Stimulated activated CD4-positive, alpha-beta T cell treated with anti-CD3 and anti-CD28 coated beads, Interleukin-12 subunit alpha, Interleukin-12 subunit beta, amount 100 ng/mL, for 4 hours (primary cell): ENCODE measurements around the gene EPN3.

Source experiments
- DNase-seq: peaks from one replicate; pipeline ENCODE4 v3.0.0-alpha.2; 2020

Gene EPN3

GRCh38 chr17:50570528-50570927 lies 38.0 kb downstream of the EPN3 start:
- no peak for DNase-seq

DNA sequence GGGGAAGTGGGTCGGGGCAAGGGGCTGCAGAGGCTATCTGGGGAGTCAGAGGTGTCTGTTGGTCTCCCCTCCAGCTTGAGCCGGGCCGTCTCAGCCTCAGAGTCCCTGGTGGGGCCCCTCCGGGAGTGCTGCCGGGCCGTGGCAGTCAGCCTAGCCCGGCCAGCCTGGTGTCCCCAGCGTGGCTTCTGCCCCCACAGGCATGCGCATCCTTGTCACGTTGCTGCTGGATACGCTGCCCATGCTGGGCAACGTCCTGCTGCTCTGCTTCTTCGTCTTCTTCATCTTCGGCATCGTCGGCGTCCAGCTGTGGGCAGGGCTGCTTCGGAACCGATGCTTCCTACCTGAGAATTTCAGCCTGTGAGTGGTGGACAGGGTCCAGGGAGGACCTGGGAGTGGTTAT lies 39.1 kb downstream of the EPN3 start:
- DNase-seq, result no peak

- DNase-seq, result no peak
Observed at GRCh38 chr17:50572541-50572940, 40.0 kb downstream of the EPN3 start.

DNA sequence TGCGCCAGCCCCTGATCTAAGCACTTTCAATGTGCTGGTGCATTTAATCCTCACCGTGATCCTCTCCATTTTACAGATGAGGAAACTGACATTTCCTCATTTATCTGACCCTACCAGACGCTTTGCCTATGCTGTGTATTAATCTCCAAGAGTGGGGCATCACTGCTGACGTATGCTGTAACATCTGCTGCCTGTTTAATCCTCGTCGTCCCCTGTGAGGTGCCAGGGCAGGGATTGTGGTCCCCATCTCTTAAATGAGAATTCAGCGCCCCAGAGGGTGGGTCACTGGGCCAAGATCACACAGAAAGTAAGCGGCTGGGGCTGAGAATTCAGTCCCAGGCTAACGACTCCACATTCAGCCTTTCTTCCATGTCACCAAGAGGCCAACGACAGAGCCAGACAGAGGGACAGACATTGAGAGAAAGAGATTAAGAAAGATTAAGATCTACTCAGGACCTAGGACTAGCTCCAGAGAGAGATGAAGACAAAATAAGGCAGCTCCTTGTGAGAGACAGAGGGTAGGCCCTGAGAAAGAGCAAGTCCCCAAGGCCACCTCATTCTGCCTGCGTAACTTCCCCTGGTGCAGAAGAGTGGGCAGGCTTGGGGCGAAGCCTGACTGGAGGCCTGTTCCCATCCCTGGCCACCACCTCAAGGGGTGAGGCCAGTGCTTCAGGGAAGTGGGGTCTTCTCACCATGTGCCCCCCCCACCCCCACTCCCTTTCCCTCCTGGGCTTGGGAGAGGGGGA lies 41.5 kb downstream of the EPN3 start:
- DNase-seq, result no peak

GRCh38 chr17:50575581-50576210 lies 43.2 kb downstream of the EPN3 start:
- no peak for DNase-seq

DNA sequence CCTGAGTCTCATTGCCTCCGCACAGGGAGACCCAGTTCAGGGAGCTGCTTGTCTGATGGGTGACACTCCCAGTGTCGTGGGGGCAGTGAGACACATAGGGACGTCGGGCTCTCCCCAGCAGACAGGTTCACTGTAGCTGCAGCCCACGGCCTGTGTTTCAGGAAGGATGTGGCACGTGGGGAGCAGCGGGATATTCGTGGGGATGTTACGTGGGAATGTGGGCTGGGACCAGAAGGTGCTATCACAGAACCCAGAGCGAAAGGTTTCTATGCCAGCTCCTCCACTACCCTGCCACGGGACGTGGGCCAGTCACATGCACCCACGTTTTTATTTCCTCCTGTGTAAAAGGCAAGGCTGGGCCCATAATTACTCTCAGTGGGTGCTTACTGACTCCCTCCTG lies 44.3 kb downstream of the EPN3 start:
- no peak for DNase-seq

DNA sequence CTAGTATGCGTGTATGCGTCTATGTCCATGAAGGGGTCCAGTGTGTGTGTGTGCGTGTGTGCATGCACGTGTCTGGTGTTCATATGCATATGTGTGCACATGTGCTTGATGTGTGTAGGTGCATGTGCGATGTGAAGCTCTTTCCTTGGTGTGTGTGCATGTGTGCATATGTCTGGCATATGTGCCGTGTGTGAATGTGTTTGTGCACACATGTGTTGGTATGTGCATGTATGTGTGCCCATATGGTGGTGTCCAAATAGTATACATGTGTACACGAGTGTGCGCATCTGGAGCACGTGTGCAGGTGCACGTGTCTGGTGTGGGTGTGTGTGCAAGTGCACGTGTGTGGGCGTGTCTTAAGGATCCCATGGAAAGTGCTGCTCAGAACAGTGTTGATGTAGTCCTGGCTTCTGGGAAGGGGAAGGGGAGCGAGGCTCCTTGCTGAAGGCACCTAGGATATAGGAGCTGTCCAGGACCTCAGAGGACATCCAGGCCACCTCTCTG lies 45.0 kb downstream of the EPN3 start:
- no peak for DNase-seq

GRCh38 chr17:50578173-50578572 lies 45.6 kb downstream of the EPN3 start:
- no peak for DNase-seq

DNA sequence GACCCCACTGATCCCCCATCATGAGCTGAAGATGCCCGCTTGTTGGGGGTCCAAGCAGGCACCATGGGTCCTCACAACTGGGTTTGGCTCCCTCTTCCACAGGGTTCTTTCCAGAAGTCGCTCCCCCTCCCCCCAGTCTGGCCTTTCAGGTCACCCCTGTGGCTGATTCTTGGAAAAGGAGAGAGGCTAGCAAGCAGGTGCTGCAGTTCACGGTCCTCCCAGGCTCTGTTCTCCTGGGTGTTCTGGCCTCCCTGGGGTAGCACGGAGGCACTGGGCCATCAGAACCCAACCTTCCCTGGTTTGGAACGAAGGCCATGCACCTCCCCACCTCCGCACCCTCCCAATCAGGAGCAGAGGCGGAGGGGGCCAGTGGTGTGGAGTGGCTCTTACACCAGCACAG lies 46.9 kb downstream of the EPN3 start:
- no peak for DNase-seq

DNA sequence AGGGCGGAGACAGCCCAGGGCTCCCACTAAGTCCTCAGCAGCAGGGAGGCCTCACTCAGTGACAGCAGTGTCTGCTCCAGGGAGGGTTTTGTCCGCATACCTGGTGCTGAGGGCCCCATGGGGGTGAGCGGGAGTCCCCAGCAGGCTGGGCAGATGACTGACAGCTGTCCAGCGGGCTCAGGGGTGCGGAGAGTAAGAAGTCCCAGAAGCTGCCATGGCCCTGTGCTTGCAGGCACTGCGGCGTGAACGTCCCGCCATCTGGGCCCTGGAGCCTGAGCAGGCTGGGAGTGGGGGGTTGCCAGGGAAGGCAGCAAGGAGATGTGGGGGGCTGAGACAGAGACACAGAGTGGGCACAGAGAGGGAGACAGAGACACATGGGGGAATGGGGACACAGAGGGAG lies 48.1 kb downstream of the EPN3 start:
- no peak for DNase-seq

GRCh38 chr17:50581316-50581715 lies 48.8 kb downstream of the EPN3 start:
- no peak for DNase-seq

DNA sequence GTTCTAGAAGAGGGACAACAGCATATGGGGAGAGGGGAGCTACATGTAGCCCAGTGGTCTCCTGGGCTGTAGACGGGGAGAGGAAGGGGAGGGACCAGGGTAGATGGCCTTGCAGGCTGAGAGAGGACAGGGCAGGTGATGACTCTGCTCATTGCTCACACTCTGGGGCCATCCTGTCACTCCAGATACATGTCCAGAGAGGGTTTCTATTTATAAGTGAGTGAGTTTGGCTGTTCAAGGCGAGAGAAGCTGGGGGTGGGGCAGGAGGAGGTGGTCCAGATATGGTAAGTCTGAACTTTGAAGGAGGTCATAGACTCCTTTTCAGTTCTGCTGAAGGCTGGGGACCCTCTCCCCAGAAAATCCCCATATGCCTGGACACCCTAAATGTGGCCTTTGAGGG lies 50.2 kb downstream of the EPN3 start:
- DNase-seq, result no peak

DNA sequence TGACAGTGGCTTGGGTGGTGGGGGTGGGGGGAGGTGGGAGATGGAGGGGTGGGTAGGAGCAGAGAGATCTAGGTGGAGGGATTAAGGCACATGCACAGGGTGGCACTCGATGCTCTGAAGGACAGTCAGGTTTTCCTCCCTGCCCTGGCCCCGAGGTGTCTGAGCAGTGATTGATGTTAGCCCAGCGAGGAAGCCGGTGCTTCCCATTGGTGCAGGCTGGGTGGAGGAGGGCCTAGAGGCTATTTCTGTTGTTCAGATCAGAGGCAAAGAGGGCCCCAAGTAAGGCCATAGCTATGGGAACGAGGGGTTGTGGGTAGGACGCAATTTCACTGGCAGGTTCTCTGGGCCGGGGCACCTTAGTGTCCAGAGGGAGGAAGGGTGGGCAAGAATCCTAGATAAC lies 51.1 kb downstream of the EPN3 start:
- no peak for DNase-seq

DNA sequence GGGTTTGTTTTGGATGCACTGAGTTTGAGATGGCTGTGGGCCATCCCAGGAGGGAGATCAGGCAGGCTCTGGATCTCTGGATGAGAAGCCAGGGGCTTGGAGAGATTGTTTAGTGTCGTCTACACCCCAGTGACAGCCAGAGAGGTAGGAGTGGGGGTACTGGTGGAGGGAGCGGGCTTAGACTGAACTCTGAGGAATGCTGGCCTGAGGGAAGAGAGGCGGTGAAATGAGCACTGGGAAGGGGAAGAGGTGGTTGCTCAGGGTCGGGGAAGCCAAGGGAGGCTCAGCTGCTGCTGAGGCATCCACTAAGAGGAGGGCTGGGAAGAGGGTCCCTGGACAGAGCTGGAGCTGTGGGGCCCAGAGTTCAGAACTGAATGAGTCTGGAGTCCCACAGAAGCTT lies 51.6 kb downstream of the EPN3 start:
- DNase-seq, result no peak

DNA sequence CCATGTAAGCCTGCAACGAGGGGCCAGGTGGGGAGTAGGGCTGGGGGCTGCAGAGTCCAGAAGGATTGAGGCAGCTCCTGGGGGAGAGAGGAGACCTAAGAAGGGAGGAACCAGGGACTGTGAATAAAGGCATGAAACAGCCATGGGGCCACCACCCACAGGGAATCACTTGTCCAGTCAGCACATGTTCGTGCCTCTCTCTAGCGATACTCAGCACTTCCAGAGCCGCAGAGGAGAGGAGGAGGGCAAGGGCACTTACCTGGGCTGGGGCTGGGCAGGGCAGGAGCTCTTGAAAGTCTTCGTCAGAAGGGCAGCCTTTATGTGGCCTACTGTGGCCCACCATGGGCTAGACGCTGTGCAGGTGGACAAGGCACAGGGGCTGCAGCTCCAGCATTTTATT lies 52.2 kb downstream of the EPN3 start:
- no peak for DNase-seq

GRCh38 chr17:50585346-50585745 lies 52.8 kb downstream of the EPN3 start:
- DNase-seq, result no peak

- DNase-seq, result no peak
Observed at GRCh38 chr17:50585891-50586290, 53.4 kb downstream of the EPN3 start.

GRCh38 chr17:50586421-50587247 lies 54.1 kb downstream of the EPN3 start:
- DNase-seq, result no peak

DNA sequence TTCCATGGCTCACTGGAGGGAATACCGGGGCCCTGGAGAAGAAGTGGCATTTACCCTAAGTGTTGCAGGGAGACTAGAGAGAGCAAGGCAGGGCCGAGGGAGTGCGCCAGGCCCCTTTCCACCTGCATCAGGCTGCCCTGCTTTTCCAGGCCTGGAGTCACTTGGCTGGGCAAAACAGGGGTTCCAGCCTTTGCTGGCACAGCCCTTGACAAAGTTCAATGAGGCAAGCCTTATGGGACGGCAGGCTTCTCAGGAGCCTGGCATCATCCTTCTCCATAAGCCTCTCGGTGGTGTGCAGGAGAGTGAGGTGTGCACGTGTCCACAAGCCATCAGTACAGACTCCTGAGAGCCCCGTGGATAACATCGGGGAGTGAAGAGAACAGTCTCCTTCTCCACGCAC lies 55.0 kb downstream of the EPN3 start:
- DNase-seq, result no peak

DNA sequence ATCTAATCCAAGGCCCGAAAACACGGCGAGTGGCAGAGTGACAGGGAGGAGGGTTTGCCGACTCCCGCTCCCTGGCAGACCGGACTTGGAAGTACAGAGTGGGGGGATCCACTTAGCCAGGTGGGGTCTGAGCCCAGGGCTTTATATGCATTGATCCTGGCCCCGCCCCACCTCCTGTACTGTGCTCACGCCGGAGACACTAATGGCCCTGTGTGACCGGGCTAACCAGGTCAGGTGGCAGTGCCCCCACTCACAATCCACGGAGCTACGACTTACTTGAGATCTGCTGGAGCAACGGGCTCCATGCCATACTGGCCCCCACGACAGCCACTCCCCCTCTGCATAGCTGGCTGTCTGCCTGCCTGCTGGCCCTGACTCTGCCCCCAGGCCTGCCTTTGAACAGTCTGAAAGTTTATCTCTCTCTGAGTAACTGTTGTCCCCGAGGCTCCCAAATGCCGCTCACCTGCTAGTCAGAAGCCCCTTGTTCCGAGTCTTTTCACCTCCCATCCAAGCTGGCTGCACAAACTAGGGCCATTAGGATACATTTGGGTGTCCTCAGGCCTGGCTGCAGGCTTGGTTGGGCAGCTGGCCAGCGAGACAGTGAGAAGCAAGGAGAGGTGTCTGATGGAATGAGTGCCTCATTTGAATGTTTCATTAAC lies 56.0 kb downstream of the EPN3 start:
- DNase-seq, result no peak

DNA sequence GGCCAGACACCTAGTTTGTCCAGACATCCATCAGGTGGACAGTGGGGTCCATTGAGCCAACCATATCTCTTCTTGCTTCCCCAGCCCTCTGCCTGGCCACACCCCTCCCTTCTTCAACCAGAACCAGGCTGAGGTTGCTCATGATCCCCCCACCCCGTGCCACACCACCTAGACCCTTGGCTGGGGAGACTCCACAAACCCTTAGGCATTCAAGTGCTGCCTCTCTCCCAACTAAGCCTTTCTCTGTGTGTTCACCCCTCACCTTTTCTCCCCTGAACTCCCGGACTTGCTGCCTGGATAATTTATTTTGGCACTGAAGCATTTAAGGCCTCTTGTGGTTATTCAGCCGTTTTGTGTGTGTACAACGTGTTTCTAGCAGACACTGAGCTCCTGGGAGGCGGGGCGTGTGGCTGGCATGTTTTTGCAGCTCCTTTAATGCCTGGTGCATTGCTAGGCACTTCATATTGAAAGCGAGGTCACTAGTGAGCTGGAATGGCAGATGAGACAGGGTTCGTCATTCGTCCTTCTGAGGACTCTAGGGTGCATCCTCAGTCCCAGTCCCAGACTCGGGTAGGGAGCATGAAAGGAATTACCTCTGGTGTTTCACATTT lies 56.7 kb downstream of the EPN3 start:
- no peak for DNase-seq

DNA sequence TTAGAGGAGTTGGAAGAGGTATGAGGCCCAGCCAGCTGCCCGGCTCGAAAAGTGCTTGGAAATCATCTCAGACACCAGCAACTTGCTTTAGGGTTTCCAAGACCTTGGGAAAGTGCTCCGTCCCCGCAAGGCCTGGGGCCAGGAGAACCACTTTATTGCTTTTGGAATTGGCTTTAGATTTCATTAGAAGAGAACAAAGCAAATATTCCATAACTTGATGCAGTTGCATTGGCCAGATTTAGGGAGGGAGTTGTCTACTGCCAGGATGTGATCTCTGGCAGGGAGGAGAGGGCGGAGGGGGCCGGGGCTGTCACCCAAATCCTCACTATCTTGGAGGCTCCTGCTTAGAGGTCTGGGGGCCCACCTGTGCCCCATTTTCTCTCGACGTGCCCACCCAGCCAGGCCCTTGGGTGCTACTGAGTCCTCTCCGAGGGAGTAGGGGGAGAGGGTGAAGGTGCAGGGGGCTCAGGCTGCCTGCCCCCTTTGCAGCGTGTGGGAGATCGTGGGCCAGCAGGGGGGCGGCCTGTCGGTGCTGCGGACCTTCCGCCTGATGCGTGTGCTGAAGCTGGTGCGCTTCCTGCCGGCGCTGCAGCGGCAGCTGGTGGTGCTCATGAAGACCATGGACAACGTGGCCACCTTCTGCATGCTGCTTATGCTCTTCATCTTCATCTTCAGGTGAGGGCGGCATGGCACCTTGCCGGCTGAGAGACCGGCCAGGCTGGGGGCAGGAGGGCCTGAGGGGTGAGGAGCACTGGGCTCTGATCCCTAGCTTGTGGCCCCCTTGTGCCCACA lies 58.6 kb downstream of the EPN3 start:
- no peak for DNase-seq
